AG10803 (cell line): ENCODE results near the gene INTU.

Experiments used
- DNase-seq: peaks from one replicate; pipeline ENCODE4 v3.0.0; 2010; ENCODE audit warnings: low read depth
- H3K4me3 ChIP-seq: 2 replicates; pipeline ENCODE4 v1.5.1; 2011; ENCODE audit warnings: mild to moderate bottlenecking, low read length, control low read depth
- CTCF ChIP-seq: conservative IDR thresholded peaks from 2 replicates; pipeline ENCODE4 v1.5.1; 2011; ENCODE audit warnings: mild to moderate bottlenecking, low read length, control low read depth, inconsistent platforms

The INTU gene

DNA sequence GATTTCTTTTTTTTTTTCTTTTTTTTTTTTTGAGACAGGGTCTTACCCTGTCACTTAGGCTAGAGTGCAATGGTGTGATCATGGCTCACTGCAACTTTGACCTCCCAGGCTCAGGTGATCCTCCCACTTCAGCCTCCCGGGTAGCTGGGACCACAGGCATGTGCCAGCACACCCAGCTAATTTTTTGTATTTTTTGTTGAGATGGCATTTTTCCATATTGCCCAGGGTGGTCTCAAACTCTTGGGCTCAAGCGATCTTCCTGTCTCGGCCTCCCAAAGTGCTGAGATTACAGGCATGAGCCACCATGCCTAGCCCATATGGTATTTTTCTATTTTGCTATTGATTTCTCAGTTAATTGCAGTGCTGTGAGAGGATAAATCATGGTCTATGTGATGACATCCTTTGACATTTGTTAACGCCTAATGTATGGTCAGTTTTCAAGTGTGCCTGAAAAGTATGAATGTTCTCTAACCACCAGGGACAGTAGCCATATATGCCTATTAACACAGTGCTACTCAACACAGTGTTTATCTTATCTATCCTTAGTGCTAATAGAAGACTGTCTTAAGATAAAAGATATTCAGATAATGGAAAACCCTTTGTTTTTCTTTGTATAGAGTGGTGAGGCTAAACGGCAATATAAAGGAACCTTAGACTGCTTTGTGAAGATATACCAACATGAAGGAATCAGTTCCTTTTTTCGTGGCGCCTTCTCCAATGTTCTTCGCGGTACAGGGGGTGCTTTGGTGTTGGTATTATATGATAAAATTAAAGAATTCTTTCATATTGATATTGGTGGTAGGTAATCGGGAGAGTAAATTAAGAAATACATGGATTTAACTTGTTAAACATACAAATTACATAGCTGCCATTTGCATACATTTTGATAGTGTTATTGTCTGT, 140.3 kb downstream of the INTU start:
- DNase-seq: no peak
- no peak overlapping the region for H3K4me3 ChIP-seq
- TF ChIP-seq CTCF: no peak

GRCh38 chr4:127775843-127776242, 143.1 kb downstream of the INTU start:
- no peak for TF ChIP-seq CTCF
- DNase-seq: no peak
- no peak overlapping the region for H3K4me3 ChIP-seq
